ENCODE results near the gene TBC1D7.

TBC1D7 gene

GRCh38 chr6:13289789-13290318 is 38.5 kb downstream of the TBC1D7 start:
- DNase-seq = no peak

- DNase-seq = no peak
These were observed 39.4 kb downstream of the TBC1D7 start for GRCh38 chr6:13288969-13289391.

GRCh38 chr6:13288481-13288880 is 39.9 kb downstream of the TBC1D7 start:
- DNase-seq = no peak

GRCh38 chr6:13287104-13287503 is 41.2 kb downstream of the TBC1D7 start:
- DNase-seq = no peak

GRCh38 chr6:13286181-13286580 is 42.2 kb downstream of the TBC1D7 start:
- DNase-seq = no peak

- DNase-seq = no peak
These were observed 42.6 kb downstream of the TBC1D7 start for GRCh38 chr6:13285705-13286104.

GRCh38 chr6:13284646-13285045 is 43.7 kb downstream of the TBC1D7 start:
- DNase-seq = no peak

- DNase-seq = no peak
These were observed 45.0 kb downstream of the TBC1D7 start for GRCh38 chr6:13283331-13283730.

GRCh38 chr6:13282393-13283069 is 45.8 kb downstream of the TBC1D7 start:
- no peak for DNase-seq

GRCh38 chr6:13281686-13282085 is 46.7 kb downstream of the TBC1D7 start:
- no peak for DNase-seq

GRCh38 chr6:13280254-13280653 is 48.1 kb downstream of the TBC1D7 start:
- DNase-seq = no peak

GRCh38 chr6:13278991-13279390 is 49.3 kb downstream of the TBC1D7 start:
- no peak for DNase-seq

- no peak for DNase-seq
These were observed 50.2 kb downstream of the TBC1D7 start for GRCh38 chr6:13278164-13278563.

- no peak for DNase-seq
These were observed 51.1 kb downstream of the TBC1D7 start for GRCh38 chr6:13277231-13277630.

- no peak for DNase-seq
These were observed 52.8 kb downstream of the TBC1D7 start for GRCh38 chr6:13275435-13275989.

- DNase-seq = no peak
These were observed 53.5 kb downstream of the TBC1D7 start for GRCh38 chr6:13274707-13275434.

- no peak for DNase-seq
These were observed 54.2 kb downstream of the TBC1D7 start for GRCh38 chr6:13273931-13274706.

- DNase-seq = no peak
These were observed 55.0 kb downstream of the TBC1D7 start for GRCh38 chr6:13273202-13273930.

GRCh38 chr6:13272131-13273046 is 55.9 kb downstream of the TBC1D7 start:
- DNase-seq = no peak

- peak; percentile 25 for DNase-seq
These were observed 59.3 kb downstream of the TBC1D7 start for GRCh38 chr6:13268913-13269518.

GRCh38 chr6:13267142-13267651 is 61.1 kb downstream of the TBC1D7 start:
- no peak for DNase-seq
